Tibial nerve (tissue), 4 donors: ENCODE data around the gene OPRD1.

Source experiments
- EP300 ChIP-seq, 2 donors: sonication (generic); formaldehyde crosslinking; IDR thresholded peaks; one replicate each; pipeline ENCODE4 v1.6.1; 2017; ENCODE audit warnings: antibody characterized with exemption in 2 of 2, mild to moderate bottlenecking in 1 of 2
- POLR2A ChIP-seq, 2 donors: fragments of 450-650 bp; IDR thresholded peaks; one replicate each; pipeline ENCODE4 v1.6.1; 2017; ENCODE audit warnings: antibody characterized with exemption in 2 of 2, mild to moderate bottlenecking in 2 of 2, moderate library complexity in 2 of 2
- TF ChIP-seq, protein P1 (sequence below), 5 experiments: fragments of 200-600 bp in 3 of 5; fragments of 450-650 bp in 2 of 5; sonication (generic) in 3 of 5; IDR thresholded peaks; one replicate each; pipeline ENCODE4 v1.5.1; 2016 to 2019; ENCODE audit warnings: antibody characterized with exemption in 5 of 5, mild to moderate bottlenecking in 3 of 5, moderate library complexity in 2 of 5

DNA sequence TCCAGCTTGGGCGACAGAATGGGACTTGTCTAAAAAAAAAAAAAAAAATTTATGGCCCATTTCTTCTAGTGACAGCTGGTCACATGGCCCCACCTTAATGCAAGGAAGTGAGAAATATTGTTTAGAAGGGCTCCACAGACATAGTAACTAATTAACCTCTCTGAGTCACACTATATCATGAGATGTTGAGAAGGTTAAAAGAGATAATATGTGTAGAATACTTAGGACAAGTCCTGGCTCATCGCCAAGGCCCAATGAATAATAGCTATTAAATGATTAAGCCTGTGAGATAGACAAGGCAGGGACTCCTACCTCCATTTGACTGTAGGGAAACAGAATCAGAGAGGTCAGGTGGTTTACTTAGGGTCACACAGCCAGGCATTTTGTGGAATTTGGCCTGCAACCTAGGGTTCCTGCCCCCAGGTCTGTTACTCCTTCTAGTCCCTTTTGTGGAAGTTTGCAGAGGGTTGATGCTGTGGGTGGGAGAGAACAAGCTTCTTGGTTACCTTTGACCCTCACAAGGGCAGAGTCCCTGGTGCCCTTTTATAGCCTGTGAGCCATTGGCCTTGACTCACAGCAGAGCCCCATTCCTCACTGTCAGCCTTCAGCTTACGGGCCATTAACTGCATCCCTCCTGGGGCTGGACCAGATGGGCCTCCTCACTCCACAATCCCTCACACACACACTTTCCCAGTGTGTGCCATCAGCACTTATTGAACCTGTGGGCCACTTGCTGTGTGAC lies 48.5 kb downstream of the OPRD1 start:
- TF ChIP-seq, protein P1, sequence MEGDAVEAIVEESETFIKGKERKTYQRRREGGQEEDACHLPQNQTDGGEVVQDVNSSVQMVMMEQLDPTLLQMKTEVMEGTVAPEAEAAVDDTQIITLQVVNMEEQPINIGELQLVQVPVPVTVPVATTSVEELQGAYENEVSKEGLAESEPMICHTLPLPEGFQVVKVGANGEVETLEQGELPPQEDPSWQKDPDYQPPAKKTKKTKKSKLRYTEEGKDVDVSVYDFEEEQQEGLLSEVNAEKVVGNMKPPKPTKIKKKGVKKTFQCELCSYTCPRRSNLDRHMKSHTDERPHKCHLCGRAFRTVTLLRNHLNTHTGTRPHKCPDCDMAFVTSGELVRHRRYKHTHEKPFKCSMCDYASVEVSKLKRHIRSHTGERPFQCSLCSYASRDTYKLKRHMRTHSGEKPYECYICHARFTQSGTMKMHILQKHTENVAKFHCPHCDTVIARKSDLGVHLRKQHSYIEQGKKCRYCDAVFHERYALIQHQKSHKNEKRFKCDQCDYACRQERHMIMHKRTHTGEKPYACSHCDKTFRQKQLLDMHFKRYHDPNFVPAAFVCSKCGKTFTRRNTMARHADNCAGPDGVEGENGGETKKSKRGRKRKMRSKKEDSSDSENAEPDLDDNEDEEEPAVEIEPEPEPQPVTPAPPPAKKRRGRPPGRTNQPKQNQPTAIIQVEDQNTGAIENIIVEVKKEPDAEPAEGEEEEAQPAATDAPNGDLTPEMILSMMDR (IDR thresholded peaks at IDR 0.05), result no peak
- TF ChIP-seq EP300 (IDR thresholded peaks at IDR 0.05) (no peak), POLR2A (IDR thresholded peaks at IDR 0.05) (no peak)
